ENCODE data around the gene WDR90.

DNA sequence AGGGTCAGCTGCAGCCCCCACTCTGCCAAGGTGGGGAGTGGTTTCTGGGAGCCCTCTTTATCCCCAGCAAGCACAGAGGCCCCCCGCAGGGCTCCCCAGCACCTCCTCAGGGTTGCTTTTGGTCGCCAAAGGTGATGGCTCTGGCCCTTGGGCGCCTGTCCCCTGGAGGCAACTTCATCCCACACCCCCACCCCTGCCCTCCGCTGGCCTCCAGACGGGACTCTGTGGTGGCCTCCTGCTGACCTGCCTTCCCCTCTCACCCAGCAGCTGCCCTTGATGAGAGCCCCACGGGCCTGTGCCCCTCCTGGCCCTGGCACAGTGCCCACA, 10.9 kb downstream of the WDR90 start:
- TF ChIP-seq, protein P1, sequence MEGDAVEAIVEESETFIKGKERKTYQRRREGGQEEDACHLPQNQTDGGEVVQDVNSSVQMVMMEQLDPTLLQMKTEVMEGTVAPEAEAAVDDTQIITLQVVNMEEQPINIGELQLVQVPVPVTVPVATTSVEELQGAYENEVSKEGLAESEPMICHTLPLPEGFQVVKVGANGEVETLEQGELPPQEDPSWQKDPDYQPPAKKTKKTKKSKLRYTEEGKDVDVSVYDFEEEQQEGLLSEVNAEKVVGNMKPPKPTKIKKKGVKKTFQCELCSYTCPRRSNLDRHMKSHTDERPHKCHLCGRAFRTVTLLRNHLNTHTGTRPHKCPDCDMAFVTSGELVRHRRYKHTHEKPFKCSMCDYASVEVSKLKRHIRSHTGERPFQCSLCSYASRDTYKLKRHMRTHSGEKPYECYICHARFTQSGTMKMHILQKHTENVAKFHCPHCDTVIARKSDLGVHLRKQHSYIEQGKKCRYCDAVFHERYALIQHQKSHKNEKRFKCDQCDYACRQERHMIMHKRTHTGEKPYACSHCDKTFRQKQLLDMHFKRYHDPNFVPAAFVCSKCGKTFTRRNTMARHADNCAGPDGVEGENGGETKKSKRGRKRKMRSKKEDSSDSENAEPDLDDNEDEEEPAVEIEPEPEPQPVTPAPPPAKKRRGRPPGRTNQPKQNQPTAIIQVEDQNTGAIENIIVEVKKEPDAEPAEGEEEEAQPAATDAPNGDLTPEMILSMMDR (IDR thresholded peaks at IDR 0.05) = no peak
- TF ChIP-seq POLR2A (IDR thresholded peaks at IDR 0.05) (no peak), EP300 (IDR thresholded peaks at IDR 0.05) (no peak)
